NCI-H2171 treated with DMSO at 0.1 percent for 48 hours (cell line): ENCODE data around the gene CCNI.
"Not testable (repeated sequence)": the region's sequence is repeated elsewhere in the genome, so short reads cannot be mapped to it uniquely, and the experiment has no call there.

Source experiments
- DNase-seq: peaks from one replicate; lab custom pipeline; 2025; lab: John Stamatoyannopoulos, UW

CCNI gene

GRCh38 chr4:77075869-77076799, at the start of gene CCNI:
Gene CCNI, minus strand, starts transcription at chr4:77075989. Its CDS starts 9,627 bp downstream, at chr4:77066362.
- peak; percentile 86 for DNase-seq

GRCh38 chr4:77124576-77124975, 48.8 kb upstream of the CCNI start:
- DNase-seq = no peak

GRCh38 chr4:77123411-77123810, 47.6 kb upstream of the CCNI start:
- no peak for DNase-seq

GRCh38 chr4:77122656-77123055, 46.9 kb upstream of the CCNI start:
- DNase-seq = no peak

- no peak for DNase-seq
Observed at GRCh38 chr4:77121736-77122240, 46.0 kb upstream of the CCNI start.

GRCh38 chr4:77120886-77121508, 45.2 kb upstream of the CCNI start:
- DNase-seq = no peak

- no peak for DNase-seq
Observed at GRCh38 chr4:77117721-77118120, 41.9 kb upstream of the CCNI start.

GRCh38 chr4:77113069-77113468, 37.3 kb upstream of the CCNI start:
- no peak for DNase-seq

- no peak for DNase-seq
Observed at GRCh38 chr4:77110730-77111129, 34.9 kb upstream of the CCNI start.

- peak; percentile 91 for DNase-seq
Observed at GRCh38 chr4:77104791-77105540, 29.2 kb upstream of the CCNI start.

GRCh38 chr4:77104388-77104787, 28.6 kb upstream of the CCNI start:
- no peak for DNase-seq

GRCh38 chr4:77100234-77100633, 24.4 kb upstream of the CCNI start:
- no peak for DNase-seq

GRCh38 chr4:77097611-77098010, 21.8 kb upstream of the CCNI start:
- no peak for DNase-seq

GRCh38 chr4:77095101-77095821, 19.5 kb upstream of the CCNI start:
- peak; percentile 54 for DNase-seq

GRCh38 chr4:77094496-77094895, 18.7 kb upstream of the CCNI start:
- no peak for DNase-seq

- no peak for DNase-seq
Observed at GRCh38 chr4:77093401-77093800, 17.6 kb upstream of the CCNI start.

GRCh38 chr4:77092975-77093374, 17.2 kb upstream of the CCNI start:
- DNase-seq = no peak

GRCh38 chr4:77089866-77090265, 14.1 kb upstream of the CCNI start:
- DNase-seq = no peak

GRCh38 chr4:77087027-77087426, 11.2 kb upstream of the CCNI start:
- DNase-seq = not testable (repeated sequence)

GRCh38 chr4:77084019-77084639, 8.3 kb upstream of the CCNI start:
- no peak for DNase-seq

GRCh38 chr4:77082886-77083608, 7.3 kb upstream of the CCNI start:
- DNase-seq = no peak
